Keratinocyte (primary cell): ENCODE results near the gene CDH13. TPM values are rescaled to one million over a fixed set of nuclear protein-coding genes. Genes with fewer than 3 reads are reported as not detected.

ENCODE experiments used
- DNase-seq: peaks from one replicate; pipeline ENCODE4 v3.0.0-alpha.2; 2011; ENCODE audit warnings: low read depth, missing footprints, low spot score
- FAIRE-seq: peaks from 2 replicates; lab custom pipeline; 2011; peaks lifted over from hg19 to GRCh38; lab: Jason Lieb, UNC
- H2AFZ ChIP-seq: 2 replicates; pipeline ENCODE4 v1.6.0; 2012; ENCODE audit warnings: low read length, control low read depth, inconsistent platforms; ENCODE audit not compliant: control insufficient read depth
- H3K27ac ChIP-seq: 2 replicates; pipeline ENCODE4 v1.5.1; 2011; ENCODE audit warnings: low read length; ENCODE audit not compliant: control insufficient read depth, insufficient read depth
- H3K27me3 ChIP-seq: 3 replicates; pipeline ENCODE4 v1.6.0; 2011; ENCODE audit warnings: low read length; ENCODE audit not compliant: control insufficient read depth, insufficient read depth; ENCODE audit errors: extremely low read depth
- H3K36me3 ChIP-seq, 2 experiments: 2 replicates in 1 of 2; 3 replicates in 1 of 2; pipeline ENCODE4 v1.5.1; 2011; ENCODE audit warnings: low read length in 2 of 2, mild to moderate bottlenecking in 1 of 2; ENCODE audit not compliant: control insufficient read depth in 2 of 2, insufficient read depth in 2 of 2; ENCODE audit errors: extremely low read depth in 1 of 2
- H3K4me1 ChIP-seq: 3 replicates; pipeline ENCODE4 v1.5.1; 2011; ENCODE audit warnings: low read length; ENCODE audit not compliant: control insufficient read depth, insufficient read depth; ENCODE audit errors: extremely low read depth
- H3K4me2 ChIP-seq: 3 replicates; pipeline ENCODE4 v1.6.0; 2011; ENCODE audit warnings: low read depth, low read length; ENCODE audit not compliant: control insufficient read depth, insufficient read depth; ENCODE audit errors: extremely low read depth
- H3K4me3 ChIP-seq, 3 experiments: fragments of 200-600 bp in 1 of 3; sonication (generic) in 1 of 3; 2 replicates in 2 of 3; 3 replicates in 1 of 3; pipeline ENCODE4 v1.5.1; 2011 to 2016; ENCODE audit warnings: low read length in 3 of 3, mild to moderate bottlenecking in 3 of 3, control low read depth in 2 of 3, inconsistent platforms in 1 of 3, low read depth in 1 of 3, mixed read lengths in 1 of 3, mixed run types in 1 of 3, moderate library complexity in 1 of 3; ENCODE audit not compliant: control insufficient read depth in 2 of 3, insufficient read depth in 2 of 3; ENCODE audit errors: extremely low read depth in 1 of 3
- H3K79me2 ChIP-seq: 2 replicates; pipeline ENCODE4 v1.6.0; 2012; ENCODE audit warnings: low read length; ENCODE audit not compliant: control insufficient read depth, insufficient read depth
- H3K9ac ChIP-seq: 3 replicates; pipeline ENCODE4 v1.6.0; 2011; ENCODE audit warnings: low read length; ENCODE audit not compliant: control insufficient read depth, insufficient read depth; ENCODE audit errors: extremely low read depth
- H3K9me1 ChIP-seq: 3 replicates; pipeline ENCODE4 v1.6.0; 2011; ENCODE audit warnings: low read length; ENCODE audit not compliant: control insufficient read depth, insufficient read depth; ENCODE audit errors: extremely low read depth
- H3K9me3 ChIP-seq: 2 replicates; pipeline ENCODE4 v1.5.1; 2012; ENCODE audit warnings: low read depth, low read length; ENCODE audit not compliant: control insufficient read depth
- H4K20me1 ChIP-seq: 3 replicates; pipeline ENCODE4 v1.6.0; 2011; ENCODE audit warnings: low read length; ENCODE audit not compliant: control insufficient read depth, insufficient read depth; ENCODE audit errors: extremely low read depth
- CTCF ChIP-seq, 3 experiments: IDR thresholded peaks in 1 of 3; conservative IDR thresholded peaks in 1 of 3; optimal IDR thresholded peaks in 1 of 3; 2 replicates in 2 of 3; 3 replicates in 1 of 3; pipeline versions ENCODE3 to v1.5.1; 2011; ENCODE audit warnings: low read length in 3 of 3, mild to moderate bottlenecking in 3 of 3, moderate library complexity in 2 of 3, control low read depth in 1 of 3, inconsistent platforms in 1 of 3; ENCODE audit not compliant: insufficient read depth in 2 of 3; ENCODE audit errors: extremely low read depth in 1 of 3
- EZH2 ChIP-seq: IDR thresholded peaks from one replicate; pipeline ENCODE4 v1.6.1; 2012; ENCODE audit warnings: inconsistent platforms, mild to moderate bottlenecking, low read length, moderate library complexity
- dilution Hi-C: fragments of 300-500 bp; cut with MboI; formaldehyde crosslinking; loops from one replicate; pipeline ENCODE4 v1.7.0; 2020; ENCODE audit warnings: low sequenced_read_pairs; ENCODE audit not compliant: extremely low pct_ligation_motif_present
- polyA plus RNA-seq, 5 experiments: library from polyadenylated mRNA; depleted of rRNA in 3 of 5; stranded (reverse) in 3 of 5; stranded (forward) in 1 of 5; unstranded in 1 of 5; fragments of >200 nt; gene quantifications; 1 replicate in 1 of 5; 2 replicates in 3 of 5; 3 replicates in 1 of 5; pipeline versions ENCODE4 v1.2.1 to v1.2.3, GENCODE V29; 2011 to 2012; ENCODE audit warnings: missing spikeins in 2 of 5, low read depth in 1 of 5, low replicate concordance in 1 of 5

The CDH13 gene
- polyA plus RNA-seq, 1 donor (not counting 4 experiments of a cell fraction or from before 2014, with no cell fraction given) = 111 TPM

- DNase-seq = no peak
- Histone ChIP-seq H2AFZ (no peak overlapping the region), H4K20me1 (no peaks in the 10 kb centered on the region), H3K4me1 (no peaks in the 10 kb centered on the region), H3K9me3 (no peaks in the 10 kb centered on the region), H3K4me3 (no peak overlapping the region), H3K79me2 (no peaks in the 10 kb centered on the region), H3K4me2 (no peak overlapping the region), H3K36me3 (peaks cover 0 to 2% of the 10 kb centered on the region in 2 experiments), H3K9ac (no peak overlapping the region), H3K9me1 (no peaks in the 10 kb centered on the region), H3K27me3 (no peaks in the 10 kb centered on the region), H3K27ac (no peak overlapping the region)
- FAIRE-seq = no peak
- TF ChIP-seq CTCF (optimal IDR thresholded peaks at IDR 0.05 in 1 of 3, IDR thresholded peaks at IDR 0.05 in 1 of 3, conservative IDR thresholded peaks at IDR 0.05 in 1 of 3; ENCODE audit: extremely low read depth in 1 of 3, insufficient read depth in 2 of 3, low read length in 3 of 3) (no peak), EZH2 (no peak)
- dilution Hi-C loops = no loop called here
These were observed 1026.2 kb downstream of the CDH13 start for GRCh38 chr16:83652943-83653342.

- H3K4me3 ChIP-seq = no peak overlapping the region
- no peak overlapping the region for H3K27ac ChIP-seq
- H3K79me2 ChIP-seq = no peaks in the 10 kb centered on the region
- FAIRE-seq (no peak), DNase-seq (no peak)
- H3K9me3 ChIP-seq = no peaks in the 10 kb centered on the region
- H3K36me3 ChIP-seq = peaks cover 0 to 2% of the 10 kb centered on the region in 2 experiments
- no peaks in the 10 kb centered on the region for H3K9me1 ChIP-seq
- H4K20me1 ChIP-seq = no peaks in the 10 kb centered on the region
- no peak for TF ChIP-seq EZH2
- no peak for TF ChIP-seq CTCF (optimal IDR thresholded peaks at IDR 0.05 in 1 of 3, IDR thresholded peaks at IDR 0.05 in 1 of 3, conservative IDR thresholded peaks at IDR 0.05 in 1 of 3; ENCODE audit: extremely low read depth in 1 of 3, insufficient read depth in 2 of 3, low read length in 3 of 3)
- H3K9ac ChIP-seq = no peak overlapping the region
- H3K4me1 ChIP-seq = no peaks in the 10 kb centered on the region
- no peaks in the 10 kb centered on the region for H3K27me3 ChIP-seq
- dilution Hi-C loops = no loop called here
- H3K4me2 ChIP-seq = no peak overlapping the region
- H2AFZ ChIP-seq = no peak overlapping the region
These were observed 1027.0 kb downstream of the CDH13 start for GRCh38 chr16:83653785-83654184.
